GM18507 (cell line): ENCODE data around the gene PDE4B.

ENCODE experiments used
- DNase-seq: peaks from one replicate; pipeline ENCODE4 v3.0.0; 2011; ENCODE audit warnings: low read depth; ENCODE audit not compliant: insufficient read length; ENCODE audit errors: extremely low spot score
- FAIRE-seq: peaks from 2 replicates; lab custom pipeline; 2011; peaks lifted over from hg19 to GRCh38; lab: Jason Lieb, UNC

PDE4B gene

DNA sequence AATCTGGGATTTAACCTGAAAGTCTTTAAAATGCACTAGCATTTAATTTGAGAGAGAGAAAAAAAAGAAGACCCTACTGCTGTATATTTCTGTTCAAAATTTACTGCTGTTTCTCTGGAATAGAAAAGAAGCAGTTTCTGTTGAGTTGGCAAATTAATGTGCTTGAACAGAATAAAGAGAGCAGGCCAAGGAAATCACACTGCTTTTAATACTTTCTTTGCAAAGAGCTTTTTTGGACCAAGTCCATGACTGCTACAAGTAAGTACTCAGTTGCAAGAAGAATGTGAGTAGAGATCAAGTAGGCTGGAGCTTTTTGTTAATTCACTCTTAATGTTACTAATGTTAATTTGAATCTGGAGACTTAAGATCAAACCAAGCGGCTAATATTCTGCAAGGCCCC, 405.1 kb downstream of the PDE4B start:
- DNase-seq (no peak), FAIRE-seq (no peak)

DNA sequence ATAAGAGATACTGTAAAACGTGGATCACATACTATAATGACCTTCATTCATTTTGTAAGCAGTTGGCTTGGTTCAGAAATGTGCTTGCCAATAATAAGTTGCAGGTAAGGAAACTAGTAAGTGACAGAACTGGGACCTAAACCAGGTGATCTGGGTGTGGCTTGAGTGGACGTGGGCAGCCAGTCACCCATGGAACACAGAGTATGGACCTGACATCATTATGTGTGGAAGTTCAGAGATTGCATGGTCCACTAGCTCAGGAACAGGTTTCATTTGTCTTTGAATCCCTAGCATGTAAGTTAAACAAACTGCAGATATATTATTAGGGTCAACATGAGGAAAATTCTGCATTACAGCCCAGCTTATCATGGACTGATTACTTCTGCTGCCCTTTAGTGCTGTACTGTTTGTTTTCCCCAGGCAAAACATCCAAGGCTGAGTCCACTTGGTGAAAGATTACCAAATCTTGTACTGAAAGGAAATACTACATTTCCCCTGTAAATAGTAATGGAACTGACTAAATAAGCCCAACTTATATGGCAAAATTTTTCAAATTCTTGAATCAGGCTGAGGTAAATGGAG, 414.0 kb downstream of the PDE4B start:
- DNase-seq, result no peak
- FAIRE-seq, result no peak

DNA sequence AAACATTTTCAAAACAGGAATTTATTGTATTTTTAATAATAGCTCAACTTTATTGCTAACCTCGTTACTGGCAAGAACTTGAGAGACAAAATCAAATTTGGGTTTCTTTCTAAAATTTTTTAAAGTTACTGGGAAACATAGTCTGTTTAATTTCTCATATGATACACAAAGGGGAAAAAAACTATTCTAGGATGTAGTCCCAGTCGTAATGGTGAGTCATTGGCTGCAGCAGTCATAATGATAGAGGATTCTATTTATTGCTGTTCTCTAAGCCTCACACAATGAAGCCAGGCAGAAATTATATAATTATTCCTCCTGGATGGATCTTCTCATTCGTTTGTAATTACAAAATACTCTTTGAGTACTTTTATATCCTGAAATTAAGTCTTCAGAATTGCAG, 414.8 kb downstream of the PDE4B start:
- FAIRE-seq (no peak), DNase-seq (no peak)

DNA sequence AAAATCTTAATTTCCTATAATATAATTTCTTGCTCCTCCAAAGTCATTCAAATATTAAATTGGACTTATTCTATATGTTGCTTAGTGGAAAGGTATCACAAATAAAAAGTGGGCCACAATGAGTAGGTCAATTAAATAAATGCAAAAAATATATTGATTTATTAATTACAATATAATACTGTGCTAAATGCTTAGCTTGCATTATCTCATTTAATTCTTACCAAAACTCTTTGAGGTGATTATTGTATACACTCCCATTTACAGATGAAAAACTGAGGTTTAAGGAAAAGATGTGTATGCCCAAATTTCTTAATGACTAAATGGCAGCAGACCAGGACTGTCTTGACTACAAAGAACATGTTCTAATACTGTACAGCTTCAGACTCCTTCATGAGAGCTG, 415.9 kb downstream of the PDE4B start:
- DNase-seq (no peak), FAIRE-seq (no peak)

DNA sequence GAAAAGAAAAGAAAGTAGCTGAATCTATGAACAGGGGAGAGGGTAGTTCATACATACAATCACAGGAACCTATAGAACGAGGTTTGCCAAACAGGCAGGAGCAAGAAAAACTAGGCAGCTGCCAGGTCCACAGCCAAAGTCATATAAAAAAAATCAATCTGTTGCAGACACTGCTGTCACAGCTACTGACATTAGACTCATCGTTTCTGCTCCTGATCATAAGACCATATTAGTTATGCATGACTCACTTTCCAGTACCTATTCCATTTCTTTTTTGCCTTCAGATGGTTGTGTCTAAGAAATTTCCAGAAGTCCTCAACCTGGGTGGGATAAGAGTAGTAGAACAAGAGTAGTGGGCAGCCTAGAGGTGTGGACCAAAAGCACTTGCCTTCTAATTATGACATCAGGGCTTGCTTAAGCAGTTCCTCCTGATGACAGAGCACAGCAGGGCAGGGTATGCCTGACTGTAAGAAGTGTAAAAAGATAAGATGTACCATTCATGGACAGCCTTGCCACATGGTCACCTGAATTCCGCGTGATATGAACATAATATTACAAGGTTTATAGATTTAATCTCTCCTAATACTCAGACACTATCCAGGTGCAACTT, 418.0 kb downstream of the PDE4B start:
- DNase-seq, result no peak
- no peak for FAIRE-seq

DNA sequence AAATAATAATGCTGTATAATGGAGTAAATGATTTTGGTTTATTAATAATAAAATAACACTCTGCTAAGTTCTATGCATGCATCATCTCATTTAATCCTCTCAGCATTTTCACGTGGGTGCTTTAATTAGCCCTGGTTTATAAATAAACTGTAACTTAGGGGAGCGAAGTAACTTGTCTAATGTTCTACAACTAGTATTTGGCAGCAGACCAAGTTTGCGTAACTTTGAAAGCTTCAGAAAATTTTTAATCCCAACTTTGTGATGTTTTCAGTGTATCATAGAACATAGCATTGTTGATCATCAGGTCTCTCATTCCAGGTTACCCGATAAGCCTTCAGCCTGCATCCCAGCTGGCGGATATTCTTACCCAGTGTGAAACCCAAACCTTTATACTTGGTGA, 418.8 kb downstream of the PDE4B start:
- FAIRE-seq (no peak), DNase-seq (no peak)

DNA sequence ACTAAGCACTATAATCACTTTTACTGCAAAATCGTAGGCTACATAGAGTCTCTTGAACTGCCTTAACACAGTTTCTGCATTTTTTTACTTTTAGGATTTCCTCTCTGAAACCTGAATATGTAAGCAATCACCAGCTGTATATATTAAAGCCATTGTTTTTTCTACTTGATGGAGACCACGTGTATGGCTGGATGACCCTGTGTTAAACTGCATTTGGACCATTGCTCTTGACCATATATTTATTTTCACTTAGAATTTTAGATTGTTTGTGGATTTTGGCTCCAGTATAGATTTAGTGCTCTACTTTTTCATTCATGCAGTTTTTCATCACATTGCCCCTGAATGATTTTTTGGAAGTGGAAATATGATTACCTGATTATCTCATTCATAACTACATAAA, 420.8 kb downstream of the PDE4B start:
- DNase-seq (no peak), FAIRE-seq (no peak)

DNA sequence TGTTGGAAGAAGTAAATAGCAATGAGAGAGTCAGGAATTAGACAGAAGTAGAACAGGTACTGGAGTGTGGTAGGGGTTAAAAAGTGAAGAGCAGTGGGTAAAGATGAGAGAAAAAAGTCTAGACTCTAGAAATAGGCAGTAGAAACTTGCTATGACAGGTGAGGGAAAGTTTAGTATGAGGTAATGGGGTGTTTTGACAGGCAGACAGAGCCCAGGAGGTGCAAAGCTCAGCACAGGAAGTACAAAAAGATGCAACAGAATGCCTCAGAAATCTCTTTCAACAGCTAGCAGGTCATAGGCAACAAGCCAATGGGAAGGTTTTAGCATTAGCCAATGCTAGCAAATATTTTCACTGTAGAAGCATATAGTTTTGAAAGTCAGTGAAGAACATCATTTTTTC, 422.2 kb downstream of the PDE4B start:
- DNase-seq (no peak), FAIRE-seq (no peak)

DNA sequence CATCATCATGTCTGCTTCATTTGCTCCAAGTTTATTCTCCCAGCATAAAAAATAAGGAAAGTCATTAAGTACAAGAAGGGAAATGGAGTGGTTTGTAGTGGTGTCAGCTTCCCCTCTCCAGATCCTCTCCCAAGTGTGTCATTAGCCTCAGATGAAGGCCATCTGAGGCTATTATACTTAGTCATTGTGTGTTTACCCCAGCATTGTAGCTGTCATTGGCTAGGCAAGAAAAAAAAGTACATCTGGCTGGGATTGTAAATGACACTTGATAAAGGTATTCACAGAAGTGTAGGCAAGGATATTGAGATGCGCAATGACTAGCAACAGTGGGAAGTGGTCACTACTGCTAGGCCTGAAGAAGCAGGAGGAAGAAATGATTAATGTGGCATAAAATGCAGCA, 424.3 kb downstream of the PDE4B start:
- no peak for DNase-seq
- no peak for FAIRE-seq

DNA sequence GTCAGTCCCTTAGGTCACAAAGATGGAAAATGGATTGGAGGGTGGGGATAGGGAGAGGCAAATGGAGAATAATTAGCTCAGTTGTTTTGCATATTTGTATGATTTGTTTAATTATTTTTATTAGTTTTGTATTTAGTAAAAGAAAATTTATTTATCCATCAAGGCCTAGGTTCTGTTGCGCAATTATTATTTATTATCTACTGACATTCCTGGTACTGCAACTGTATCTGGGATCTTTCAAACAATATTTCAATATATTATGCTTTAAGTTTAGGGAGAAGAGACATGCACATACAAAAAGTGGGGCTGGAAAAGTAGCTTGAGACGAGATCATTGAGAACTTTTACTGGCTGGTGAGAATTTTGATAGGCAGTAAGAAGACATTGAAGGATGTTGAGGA, 424.9 kb downstream of the PDE4B start:
- DNase-seq (no peak), FAIRE-seq (no peak)

DNA sequence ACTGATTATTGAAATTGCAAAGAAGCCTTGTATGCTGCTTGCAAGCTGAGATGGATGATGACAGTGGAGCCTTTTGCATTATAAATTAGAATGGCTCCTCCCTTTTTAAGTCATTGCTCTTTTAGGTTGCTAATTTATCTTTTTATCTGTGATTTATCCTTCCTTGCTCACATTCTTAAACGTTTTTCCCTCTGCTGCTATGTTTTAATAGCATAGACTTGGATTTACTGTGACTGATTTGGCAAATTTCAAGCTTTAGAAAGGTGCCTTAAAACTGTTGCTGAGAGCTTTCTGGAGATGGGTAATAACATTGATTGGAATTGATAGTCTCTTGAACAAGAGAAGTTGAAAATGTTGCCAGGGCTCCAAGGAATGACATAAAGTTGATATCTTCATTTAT, 427.8 kb downstream of the PDE4B start:
- DNase-seq (no peak), FAIRE-seq (no peak)

DNA sequence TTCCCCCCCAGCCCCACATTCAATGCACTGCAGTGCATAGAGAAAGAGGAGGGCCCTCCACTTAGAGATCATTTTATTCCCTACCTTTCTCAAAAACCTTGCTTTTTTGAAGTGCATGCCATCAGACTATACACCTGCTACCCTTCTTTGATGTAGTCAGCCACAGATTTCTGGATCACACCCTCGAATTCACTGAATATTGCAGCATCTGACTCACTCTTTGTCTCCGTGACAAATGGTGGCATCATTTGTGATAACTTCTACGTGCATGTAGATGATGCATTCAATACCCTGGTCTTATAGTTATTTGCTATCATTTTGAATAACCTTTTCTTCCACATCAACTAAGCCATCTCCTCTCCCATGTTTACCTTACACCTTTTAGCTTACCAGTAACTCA, 431.0 kb downstream of the PDE4B start:
- FAIRE-seq (no peak), DNase-seq (no peak)

DNA sequence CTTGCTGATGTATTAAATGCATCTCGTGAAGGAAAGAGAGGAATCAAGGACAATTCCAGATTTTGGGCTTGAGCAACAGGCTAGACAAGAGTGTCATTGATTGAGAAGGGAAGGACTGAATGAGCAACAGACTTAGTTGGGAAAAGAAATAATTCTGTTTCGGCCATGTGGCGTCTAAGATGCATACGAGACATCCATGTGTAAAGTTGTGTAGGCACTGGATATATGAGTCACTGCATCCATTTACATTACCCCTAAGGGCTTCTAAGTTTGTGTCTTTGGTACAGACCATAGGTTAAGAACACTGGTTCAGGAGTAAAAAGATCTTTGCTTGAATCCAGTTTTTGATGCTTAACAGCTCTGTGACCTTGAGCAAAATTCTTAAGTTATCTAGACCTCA, 434.3 kb downstream of the PDE4B start:
- DNase-seq (no peak), FAIRE-seq (no peak)

DNA sequence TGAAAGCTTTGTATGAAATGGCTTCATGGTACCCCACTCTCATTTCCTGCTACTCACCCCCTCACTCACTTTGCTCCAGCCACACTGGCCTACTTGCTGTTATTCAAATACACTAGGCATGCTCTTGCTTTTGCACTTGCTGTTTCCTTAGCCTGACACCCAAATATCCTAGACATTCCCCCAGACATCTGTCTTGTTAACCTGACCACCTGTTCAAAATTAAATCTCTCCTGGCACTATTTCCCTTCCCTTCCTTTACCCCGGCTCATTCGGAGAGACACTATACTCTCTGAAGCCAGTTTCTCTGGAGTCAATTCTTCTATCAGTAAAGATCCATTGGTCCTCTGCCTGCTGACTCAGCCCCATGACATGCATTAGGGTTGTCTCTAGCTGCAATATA, 435.3 kb downstream of the PDE4B start:
- FAIRE-seq, result no peak
- no peak for DNase-seq

DNA sequence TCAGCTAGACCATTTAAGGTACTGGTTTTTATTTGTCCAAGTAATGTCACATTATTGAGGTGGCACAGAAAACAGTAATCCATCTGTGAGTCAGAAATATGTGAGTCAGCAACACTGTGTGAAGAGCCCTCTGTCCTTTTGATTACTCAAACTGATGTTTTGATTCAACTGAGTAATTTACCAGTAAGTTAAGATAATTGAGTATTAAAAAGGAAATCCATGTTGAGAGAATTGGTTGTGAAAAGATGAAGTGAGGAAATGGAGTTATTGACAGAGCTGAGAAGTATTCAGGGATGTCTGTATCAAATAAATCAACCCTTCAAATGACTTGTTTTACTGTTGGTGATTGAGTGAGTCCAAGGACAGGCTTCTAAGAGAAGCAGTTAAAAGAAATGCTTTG, 438.5 kb downstream of the PDE4B start:
- no peak for DNase-seq
- no peak for FAIRE-seq

DNA sequence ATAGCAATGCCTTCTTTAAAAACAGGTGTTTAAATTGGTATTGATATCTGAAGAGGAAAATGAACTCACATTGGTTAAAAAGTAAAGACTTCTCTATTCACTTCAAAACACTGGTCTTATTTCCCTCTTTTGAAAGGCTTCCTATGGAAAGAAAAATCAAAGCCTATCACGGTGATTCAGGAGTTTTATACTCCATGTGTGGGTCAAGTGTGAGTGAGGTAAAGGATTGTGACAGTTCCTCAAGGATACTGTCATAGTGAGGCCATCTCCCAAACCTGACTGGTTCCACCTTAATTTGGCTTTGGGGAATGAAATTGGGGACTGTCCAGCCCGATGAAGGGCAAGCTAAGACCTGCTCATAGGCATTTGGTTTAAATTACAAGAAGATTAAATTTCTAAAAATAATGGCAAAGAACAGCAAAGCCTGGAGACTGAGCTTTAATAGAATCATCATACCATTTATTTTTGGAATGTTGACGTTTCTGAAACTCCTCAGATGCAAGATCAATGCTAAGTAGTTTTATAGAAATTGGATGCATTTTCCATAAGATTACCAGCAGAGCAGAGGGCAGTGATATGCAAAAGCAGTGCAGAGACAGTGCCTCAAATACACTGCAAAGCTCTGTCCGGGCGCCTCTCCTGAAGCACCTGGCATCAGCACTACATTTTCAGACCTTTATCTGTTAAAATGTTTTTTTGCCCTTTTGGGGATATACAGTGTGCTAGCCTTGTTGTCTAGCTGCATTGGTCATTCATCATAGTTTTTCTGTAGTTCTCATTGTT, 439.2 kb downstream of the PDE4B start:
- no peak for FAIRE-seq
- DNase-seq, result no peak

DNA sequence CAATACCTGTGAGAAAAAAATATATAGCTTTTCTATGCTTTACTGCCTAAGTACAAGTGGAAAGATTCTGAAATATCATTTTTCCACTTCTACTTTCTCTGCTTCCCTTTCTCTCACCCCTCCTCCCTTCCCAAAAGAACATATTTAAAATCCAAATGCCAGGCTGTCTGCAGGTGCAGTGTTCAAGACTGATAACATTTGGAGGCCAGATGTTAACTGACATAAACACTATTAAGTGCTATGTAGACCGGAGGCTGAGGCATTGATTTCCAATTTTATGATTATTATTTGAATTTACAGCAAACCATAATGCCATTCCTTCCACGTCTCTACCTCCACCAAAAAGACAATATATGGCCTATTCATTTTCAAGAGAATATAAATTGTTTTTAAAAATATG, 444.3 kb downstream of the PDE4B start:
- DNase-seq (no peak), FAIRE-seq (no peak)

DNA sequence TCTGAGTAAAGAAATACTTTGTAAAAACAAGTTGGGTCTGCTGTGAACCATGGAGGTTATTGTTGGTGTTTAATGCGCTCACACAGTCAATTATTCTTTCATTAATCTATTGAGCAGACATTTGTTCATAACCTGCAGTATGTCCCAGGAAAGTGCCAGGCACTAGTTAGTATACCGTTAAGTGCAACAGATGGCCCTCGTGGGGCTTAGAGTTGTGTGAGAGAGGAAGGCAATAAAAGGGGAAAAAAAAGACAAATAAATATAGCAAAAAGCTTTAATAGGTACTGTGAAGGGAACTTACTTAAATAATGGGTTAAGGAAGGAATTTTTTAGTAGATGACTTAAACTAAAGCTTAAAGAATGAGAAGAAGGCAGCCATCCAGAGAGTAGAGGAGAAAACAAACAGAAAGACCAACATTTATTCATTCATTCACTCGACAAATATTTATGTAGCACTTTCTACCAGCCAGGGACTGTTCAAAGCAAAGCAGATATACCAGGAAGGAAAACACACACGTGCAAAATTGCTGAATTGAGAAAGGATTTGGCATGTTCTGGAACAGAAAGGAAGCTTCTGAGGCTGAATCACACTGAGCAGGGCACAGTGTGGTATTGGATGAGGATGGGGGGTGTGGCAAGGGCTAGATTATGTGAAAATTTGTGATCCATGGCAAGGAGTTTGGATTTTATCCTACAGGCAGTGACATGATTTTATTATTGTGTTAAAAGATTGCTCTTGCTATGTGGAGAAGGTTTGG, 445.2 kb downstream of the PDE4B start:
- no peak for FAIRE-seq

DNA sequence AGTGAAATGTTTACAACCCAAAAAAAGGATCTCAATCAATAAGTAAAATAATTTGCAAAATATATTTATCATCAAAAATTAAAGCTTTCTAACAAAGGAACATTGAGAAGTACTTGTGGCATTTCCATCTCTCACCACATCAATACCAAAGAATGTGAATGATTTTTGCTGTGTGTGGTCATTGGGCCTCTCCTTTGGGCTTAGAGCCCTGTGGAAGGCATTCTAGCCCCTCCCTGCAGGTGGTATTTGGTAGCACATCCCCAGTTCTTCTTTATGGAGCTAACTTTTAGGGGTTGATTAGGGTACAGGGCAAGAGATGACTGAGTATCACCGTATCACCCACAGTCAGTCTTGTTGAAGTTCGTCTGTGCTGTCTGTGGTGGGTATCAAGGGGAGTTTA, 447.1 kb downstream of the PDE4B start:
- no peak for FAIRE-seq
- no peak for DNase-seq

More for the DNA sequence above, 445.2 kb downstream of the PDE4B start:
- no peak for DNase-seq
